Measurements from ENCODE around the gene ART1.
"Not testable (repeated sequence)": the region's sequence is repeated elsewhere in the genome, so short reads cannot be mapped to it uniquely, and the experiment has no call there.

ART1 gene

GRCh38 chr11:3641701-3642070 is 3.2 kb upstream of the ART1 start, which contains the start of gene ART5:
Gene ART5 (minus strand): TSS chr11:3641992. CDS start chr11:3641862, 130 bp downstream.
- H3K27me3 ChIP-seq (ENCODE audit: control insufficient read depth, low read length): no peaks in the 10 kb centered on the region
- H3K9me3 ChIP-seq (ENCODE audit: control insufficient read depth, insufficient read depth, low read length): no peaks in the 10 kb centered on the region
- H3K4me3 ChIP-seq (ENCODE audit: low read length): no peak within 1 kb of the TSS
- no peaks in the 10 kb centered on the region for H3K36me3 ChIP-seq (ENCODE audit: control insufficient read depth, low read length)
- no peak for TF ChIP-seq CTCF (IDR thresholded peaks at IDR 0.05; ENCODE audit: low read depth, low read length, poor library complexity, severe bottlenecking)
- TF ChIP-seq EZH2phosphoT487 (IDR thresholded peaks at IDR 0.05; ENCODE audit: borderline replicate concordance, low read length): no peak
- no peaks in the 10 kb centered on the region for H3K9me2 ChIP-seq (replicated peaks; ENCODE audit: control insufficient read depth, low read length)
- no peak within 1 kb of the TSS for H3K4me2 ChIP-seq (ENCODE audit: low read length)
- H3F3A ChIP-seq (ENCODE audit: control insufficient read depth, insufficient read depth): no peaks in the 10 kb centered on the region
- no peak within 1 kb of the TSS for H3K27ac ChIP-seq (ENCODE audit: low read depth, low read length)
- no peaks in the 10 kb centered on the region for H4K20me1 ChIP-seq (ENCODE audit: control insufficient read depth, insufficient read depth, low read depth, low read length)
- H3K4me1 ChIP-seq (ENCODE audit: control insufficient read depth, low read length): no peaks in the 10 kb centered on the region
- no peaks in the 10 kb centered on the region for H3K79me2 ChIP-seq (ENCODE audit: control insufficient read depth, low read length)

- no peaks in the 10 kb centered on the region for H3K27me3 ChIP-seq (ENCODE audit: control insufficient read depth, low read length)
- H3K9me2 ChIP-seq (replicated peaks; ENCODE audit: control insufficient read depth, low read length): no peaks in the 10 kb centered on the region
- H3K9me3 ChIP-seq (ENCODE audit: control insufficient read depth, insufficient read depth, low read length): no peaks in the 10 kb centered on the region
- H3F3A ChIP-seq (ENCODE audit: control insufficient read depth, insufficient read depth): no peaks in the 10 kb centered on the region
- no peaks in the 10 kb centered on the region for H3K36me3 ChIP-seq (ENCODE audit: control insufficient read depth, low read length)
- no peak overlapping the region for H3K4me3 ChIP-seq (ENCODE audit: low read length)
- H4K20me1 ChIP-seq (ENCODE audit: control insufficient read depth, insufficient read depth, low read depth, low read length): no peaks in the 10 kb centered on the region
- no peaks in the 10 kb centered on the region for H3K79me2 ChIP-seq (ENCODE audit: control insufficient read depth, low read length)
- H3K4me2 ChIP-seq (ENCODE audit: low read length): no peak overlapping the region
- no peak overlapping the region for H3K27ac ChIP-seq (ENCODE audit: low read depth, low read length)
- TF ChIP-seq EZH2phosphoT487 (IDR thresholded peaks at IDR 0.05; ENCODE audit: borderline replicate concordance, low read length): no peak
- TF ChIP-seq CTCF (IDR thresholded peaks at IDR 0.05; ENCODE audit: low read depth, low read length, poor library complexity, severe bottlenecking): no peak
- no peaks in the 10 kb centered on the region for H3K4me1 ChIP-seq (ENCODE audit: control insufficient read depth, low read length)
Measured at GRCh38 chr11:3642071-3642951, 2.6 kb upstream of the ART1 start.

GRCh38 chr11:3643102-3643546 is 1.8 kb upstream of the ART1 start:
- not testable (repeated sequence) for H3K4me3 ChIP-seq (ENCODE audit: low read length); H3K9me2 ChIP-seq (replicated peaks; ENCODE audit: control insufficient read depth, low read length); H3K9me3 ChIP-seq (ENCODE audit: control insufficient read depth, insufficient read depth, low read length); H3K27me3 ChIP-seq (ENCODE audit: control insufficient read depth, low read length); H3K4me2 ChIP-seq (ENCODE audit: low read length); H3K79me2 ChIP-seq (ENCODE audit: control insufficient read depth, low read length); H4K20me1 ChIP-seq (ENCODE audit: control insufficient read depth, insufficient read depth, low read depth, low read length); H3K27ac ChIP-seq (ENCODE audit: low read depth, low read length); H3F3A ChIP-seq (ENCODE audit: control insufficient read depth, insufficient read depth); H3K4me1 ChIP-seq (ENCODE audit: control insufficient read depth, low read length); H3K36me3 ChIP-seq (ENCODE audit: control insufficient read depth, low read length)

- TF ChIP-seq EZH2phosphoT487 (IDR thresholded peaks at IDR 0.05; ENCODE audit: borderline replicate concordance, low read length) (no peak), CTCF (IDR thresholded peaks at IDR 0.05; ENCODE audit: low read depth, low read length, poor library complexity, severe bottlenecking) (no peak)
- Histone ChIP-seq H4K20me1 (ENCODE audit: control insufficient read depth, insufficient read depth, low read depth, low read length) (no peaks in the 10 kb centered on the region), H3K9me2 (replicated peaks; ENCODE audit: control insufficient read depth, low read length) (no peaks in the 10 kb centered on the region), H3K9me3 (ENCODE audit: control insufficient read depth, insufficient read depth, low read length) (no peaks in the 10 kb centered on the region), H3K4me1 (ENCODE audit: control insufficient read depth, low read length) (no peaks in the 10 kb centered on the region), H3K27me3 (ENCODE audit: control insufficient read depth, low read length) (no peaks in the 10 kb centered on the region), H3K4me3 (ENCODE audit: low read length) (no peak overlapping the region), H3K4me2 (ENCODE audit: low read length) (no peak overlapping the region), H3F3A (ENCODE audit: control insufficient read depth, insufficient read depth) (no peaks in the 10 kb centered on the region), H3K36me3 (ENCODE audit: control insufficient read depth, low read length) (no peaks in the 10 kb centered on the region), H3K27ac (ENCODE audit: low read depth, low read length) (no peak overlapping the region), H3K79me2 (ENCODE audit: control insufficient read depth, low read length) (no peaks in the 10 kb centered on the region)
Measured at GRCh38 chr11:3645552-3645951, 624 bp downstream of the ART1 start.

GRCh38 chr11:3648843-3649242 is 3.9 kb downstream of the ART1 start:
- not testable (repeated sequence) for H3K4me3 ChIP-seq (ENCODE audit: low read length); H4K20me1 ChIP-seq (ENCODE audit: control insufficient read depth, insufficient read depth, low read depth, low read length); H3K4me2 ChIP-seq (ENCODE audit: low read length); H3K4me1 ChIP-seq (ENCODE audit: control insufficient read depth, low read length); H3K79me2 ChIP-seq (ENCODE audit: control insufficient read depth, low read length); H3K9me3 ChIP-seq (ENCODE audit: control insufficient read depth, insufficient read depth, low read length); H3K27ac ChIP-seq (ENCODE audit: low read depth, low read length); H3K9me2 ChIP-seq (replicated peaks; ENCODE audit: control insufficient read depth, low read length); H3F3A ChIP-seq (ENCODE audit: control insufficient read depth, insufficient read depth); H3K36me3 ChIP-seq (ENCODE audit: control insufficient read depth, low read length); H3K27me3 ChIP-seq (ENCODE audit: control insufficient read depth, low read length)

Measured in DOHH2 (cell line).